HG03571 (cell line): ENCODE data around the gene CFAP97D1.

Experiments used
- ATAC-seq: cut with Tn5 transposase; IDR thresholded peaks from one replicate; pipeline ENCODE4 v1.9.1; 2021; ENCODE audit not compliant: unreplicated experiment

CFAP97D1 gene

DNA sequence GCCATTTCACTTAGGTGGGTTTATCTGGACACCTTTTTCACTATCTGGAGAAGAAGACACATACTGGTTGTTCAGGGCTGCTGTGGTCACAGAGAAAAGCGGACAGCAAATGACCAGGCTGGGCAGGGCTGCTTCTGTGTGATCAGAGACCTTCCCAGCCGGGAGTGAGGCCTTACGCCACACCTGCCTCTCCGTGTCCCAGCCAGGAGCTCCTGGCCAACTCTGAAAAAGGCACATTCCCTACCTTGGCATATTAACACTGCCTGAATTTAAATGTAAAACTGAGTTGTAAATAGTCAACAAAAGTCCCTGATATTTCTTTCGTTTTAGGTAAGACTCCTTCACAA is 12.5 kb upstream of the CFAP97D1 start:
- no peak for ATAC-seq

DNA sequence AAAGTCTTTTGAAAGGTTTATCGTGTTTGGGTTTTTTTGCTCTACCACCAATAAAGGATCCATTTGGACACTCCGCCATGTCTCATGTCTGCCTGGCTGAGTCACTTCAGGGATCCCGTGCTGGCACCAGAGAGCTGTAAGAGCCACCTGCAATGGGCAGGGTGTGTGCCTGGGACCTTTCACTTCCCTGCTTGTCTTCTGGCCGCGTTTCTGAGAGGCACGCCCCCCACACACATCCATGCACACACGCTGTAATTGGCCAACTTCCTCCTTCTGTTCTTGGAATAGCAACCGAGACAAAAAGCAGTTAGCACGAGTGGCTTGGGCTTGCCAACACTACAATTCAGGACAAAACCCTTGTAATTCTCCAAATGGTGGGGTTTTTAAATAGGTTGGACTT is 11.9 kb upstream of the CFAP97D1 start:
- no peak for ATAC-seq

DNA sequence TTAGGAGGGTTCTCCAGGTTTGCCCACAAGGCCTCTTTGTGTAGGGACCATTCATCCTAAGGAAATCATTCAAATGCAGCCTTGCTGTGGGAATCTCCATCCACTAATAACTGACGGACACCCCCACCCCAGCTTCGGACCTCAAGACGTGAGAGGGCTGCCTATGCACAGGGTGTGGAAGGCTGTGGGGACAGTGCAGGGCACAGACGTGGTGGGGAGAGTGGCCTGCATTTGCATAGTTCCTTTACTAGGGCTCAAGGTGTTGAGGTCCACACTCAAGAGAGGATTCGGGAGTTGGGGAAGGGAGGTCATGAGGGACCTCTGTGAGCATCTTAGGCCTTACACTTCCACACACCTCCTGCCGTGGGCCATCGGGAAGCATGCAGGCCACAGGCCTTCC is 11.3 kb upstream of the CFAP97D1 start:
- ATAC-seq, result no peak

DNA sequence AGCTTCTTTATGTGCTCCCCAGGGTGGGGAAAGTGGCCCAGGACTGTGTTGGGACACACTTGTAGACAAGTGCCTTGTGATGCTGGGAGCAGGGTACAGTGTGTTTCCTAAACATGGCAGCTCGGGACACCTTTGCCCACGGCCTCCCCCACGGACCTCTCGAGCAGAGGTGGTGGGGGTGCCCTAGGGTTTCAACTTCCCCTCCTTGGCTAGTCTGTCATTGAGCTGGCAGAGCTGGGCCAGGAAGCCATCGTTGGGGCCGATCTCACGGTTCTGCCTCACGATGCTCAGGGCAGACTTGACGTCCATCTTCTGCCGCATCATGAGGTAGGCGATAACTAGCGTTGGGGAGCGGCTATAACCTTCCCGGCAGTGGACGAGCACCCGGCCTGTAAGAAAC is 10.8 kb upstream of the CFAP97D1 start:
- ATAC-seq, result no peak

DNA sequence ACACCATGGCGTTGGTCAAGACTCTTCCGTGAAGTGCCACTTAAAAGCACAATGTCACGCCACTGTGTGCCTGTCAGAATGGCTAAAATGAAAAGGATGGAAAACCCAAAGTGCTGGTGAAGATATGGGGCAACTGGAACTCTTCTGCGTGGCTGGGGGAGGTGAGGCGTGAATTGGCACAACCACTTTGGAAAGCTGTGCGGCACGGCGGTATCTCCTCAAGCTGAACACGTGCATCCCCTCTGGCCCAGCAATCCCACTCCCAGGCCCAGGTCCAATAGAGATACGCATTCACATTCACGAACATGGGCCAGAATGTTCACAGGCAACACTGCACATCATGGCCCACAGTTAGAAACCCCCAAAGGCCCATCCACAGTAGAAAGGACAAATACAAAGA is 10.4 kb upstream of the CFAP97D1 start:
- ATAC-seq, result no peak

DNA sequence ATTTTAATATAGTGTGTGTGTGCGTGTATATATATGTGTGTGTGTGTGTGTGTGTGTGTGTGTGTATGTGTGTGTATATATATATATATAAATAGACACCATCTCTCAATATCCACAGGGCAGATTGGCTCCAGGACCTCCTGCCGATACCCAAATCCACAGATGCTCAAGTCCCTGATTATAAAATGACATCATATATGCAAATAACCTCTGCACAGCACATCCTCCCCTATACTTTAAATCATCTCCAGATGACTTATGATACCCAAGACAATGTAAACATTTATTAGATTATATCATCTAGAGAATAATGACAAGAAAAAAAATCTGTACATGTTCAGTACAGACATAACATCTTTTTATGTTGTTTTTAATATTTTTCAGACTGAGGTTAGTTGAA is 9.3 kb upstream of the CFAP97D1 start:
- no peak for ATAC-seq

DNA sequence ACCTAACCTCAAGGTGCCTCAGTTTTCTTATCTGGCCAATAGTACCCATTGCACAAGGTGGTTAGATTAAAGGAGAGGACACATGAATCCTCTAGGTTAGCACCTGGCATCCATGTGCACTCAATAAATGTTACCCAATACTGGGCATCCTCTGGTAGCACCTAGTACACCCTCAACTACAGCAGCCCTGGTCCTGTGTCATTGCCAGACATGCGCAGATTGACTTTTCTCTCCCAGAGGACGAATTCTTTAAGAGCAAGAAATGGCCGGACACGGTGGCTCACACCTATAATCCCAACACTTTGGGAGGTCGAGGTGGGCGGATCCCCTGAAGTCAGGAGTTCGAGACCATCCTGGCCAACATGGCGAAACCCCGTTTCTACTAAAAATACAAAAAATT is 8.8 kb upstream of the CFAP97D1 start:
- ATAC-seq, result no peak

DNA sequence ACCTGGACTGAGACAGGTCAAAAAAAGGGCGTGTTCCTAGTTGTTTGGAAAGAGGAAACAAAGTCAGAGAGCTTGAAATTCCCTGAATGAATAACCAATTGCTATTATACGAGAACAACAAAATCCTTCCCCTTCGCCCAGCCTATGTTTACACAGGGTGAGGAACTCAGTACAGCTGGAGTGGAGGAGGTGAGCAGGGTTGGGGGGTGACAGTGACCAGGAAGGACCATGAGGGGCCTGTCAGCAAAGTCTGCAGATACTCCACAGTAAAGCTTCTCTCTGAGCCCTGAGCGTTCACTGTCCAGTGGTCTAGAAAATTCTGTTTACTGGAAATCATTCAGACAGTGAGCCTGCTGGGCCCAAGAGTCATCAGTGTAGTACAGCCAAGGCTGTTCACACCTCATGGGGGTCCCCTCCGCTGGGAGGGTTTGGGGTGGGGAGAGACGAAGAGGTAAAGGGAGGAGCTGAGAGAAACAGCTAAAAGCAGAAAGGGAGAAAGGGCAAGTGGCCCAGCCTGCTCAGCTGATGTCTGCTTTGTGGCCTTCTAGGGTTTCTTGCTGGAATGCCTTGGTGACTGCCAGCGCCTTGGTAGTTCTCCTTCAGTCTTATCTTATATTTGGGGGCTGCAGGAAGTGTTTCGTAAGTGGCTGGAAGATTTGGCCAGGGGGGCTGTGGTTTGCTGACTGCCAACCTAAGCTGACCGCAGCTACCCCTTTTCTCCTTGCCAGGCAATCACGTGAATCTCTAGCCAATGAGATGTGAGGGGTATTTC is 7.2 kb upstream of the CFAP97D1 start:
- ATAC-seq, result no peak

DNA sequence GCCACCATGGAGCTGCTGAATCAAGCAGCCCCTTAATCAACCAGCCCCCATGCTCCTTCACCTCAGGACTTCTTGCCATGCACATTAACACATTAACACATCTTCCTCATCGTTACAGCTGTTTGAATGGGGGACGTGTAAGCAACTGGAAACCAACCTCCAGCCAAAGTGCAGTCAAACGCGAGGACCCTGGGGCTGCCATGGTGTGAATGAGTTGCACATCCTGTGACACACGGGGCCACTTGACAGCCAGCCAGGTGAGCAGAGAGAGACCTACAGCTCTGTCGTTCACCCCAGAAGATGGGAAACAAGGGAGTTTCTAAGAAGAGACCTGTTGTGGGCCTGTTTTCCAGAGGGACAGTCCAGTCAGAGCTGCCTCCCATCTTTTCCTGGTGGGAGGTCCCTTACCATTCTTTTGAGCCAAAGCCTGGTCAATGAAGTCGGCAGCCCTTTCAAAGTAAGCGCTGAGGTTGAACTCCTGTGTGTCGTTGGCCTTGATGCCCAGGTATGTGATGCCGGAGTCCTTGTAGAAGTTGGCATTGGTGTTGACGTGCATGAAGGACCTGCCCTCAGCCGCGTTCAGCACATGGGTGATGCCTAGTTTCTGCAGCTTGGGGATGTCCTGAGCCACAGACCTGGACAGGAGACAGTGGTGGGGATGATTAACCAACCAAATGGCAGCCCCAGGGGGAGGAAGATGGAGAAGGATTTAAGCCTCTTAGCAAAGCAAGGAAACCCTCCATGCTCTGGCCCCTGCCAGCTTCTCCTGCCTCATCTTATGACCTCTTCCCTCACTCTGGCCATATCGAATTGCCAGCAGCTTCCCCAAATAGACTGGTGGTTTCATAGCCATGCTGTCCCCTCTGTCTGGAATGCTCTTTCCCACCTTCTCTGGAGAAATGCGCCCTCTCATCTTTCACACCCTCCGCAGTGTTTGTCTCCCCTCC is 5.7 kb upstream of the CFAP97D1 start:
- no peak for ATAC-seq

DNA sequence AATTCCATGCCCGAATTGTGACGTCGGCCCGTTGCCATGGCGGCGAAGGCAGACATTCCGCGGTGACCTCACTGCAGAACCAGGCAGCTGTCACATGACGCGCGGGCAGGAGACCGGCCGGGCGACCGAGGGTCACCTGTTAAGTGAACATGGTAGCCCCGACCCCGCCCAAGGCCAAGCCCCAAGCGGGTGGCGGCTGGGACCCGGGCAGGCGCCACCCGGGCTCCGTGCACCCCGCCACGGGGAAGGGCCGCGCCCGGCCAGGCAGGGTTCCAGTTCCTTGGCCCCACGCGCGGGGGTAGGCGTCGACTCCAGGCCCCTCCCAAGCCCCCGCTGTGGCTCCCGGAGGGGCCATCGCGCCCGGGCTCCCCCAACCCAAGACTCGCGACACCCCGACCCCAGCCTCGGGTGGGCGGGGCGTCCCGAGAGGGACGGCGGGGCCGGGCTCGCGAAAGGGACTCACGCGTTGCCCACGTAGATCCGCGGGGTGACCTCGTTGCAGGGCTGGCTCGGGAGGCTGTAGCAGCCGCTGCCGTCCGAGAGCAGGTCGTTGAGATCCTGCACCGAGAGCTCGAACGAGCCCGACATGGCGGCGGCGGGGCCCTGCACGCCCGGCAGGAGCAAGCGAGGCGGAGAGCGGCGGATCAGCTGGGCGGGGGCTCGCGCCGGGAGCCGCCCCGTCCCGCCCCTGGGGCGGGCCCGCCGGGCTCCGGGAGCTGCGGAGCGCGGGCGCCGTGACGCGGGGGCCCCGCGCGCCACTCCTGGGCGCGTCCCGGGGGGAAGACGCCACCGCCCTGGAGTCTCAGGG is 1.7 kb upstream of the CFAP97D1 start, which contains the start of gene DUSP3:
TSS of gene DUSP3 (minus strand) at position 641 of the 808 bp plus-strand sequence. CDS start at position 588, 53 bp downstream.
- ATAC-seq, result peak; percentile 61

DNA sequence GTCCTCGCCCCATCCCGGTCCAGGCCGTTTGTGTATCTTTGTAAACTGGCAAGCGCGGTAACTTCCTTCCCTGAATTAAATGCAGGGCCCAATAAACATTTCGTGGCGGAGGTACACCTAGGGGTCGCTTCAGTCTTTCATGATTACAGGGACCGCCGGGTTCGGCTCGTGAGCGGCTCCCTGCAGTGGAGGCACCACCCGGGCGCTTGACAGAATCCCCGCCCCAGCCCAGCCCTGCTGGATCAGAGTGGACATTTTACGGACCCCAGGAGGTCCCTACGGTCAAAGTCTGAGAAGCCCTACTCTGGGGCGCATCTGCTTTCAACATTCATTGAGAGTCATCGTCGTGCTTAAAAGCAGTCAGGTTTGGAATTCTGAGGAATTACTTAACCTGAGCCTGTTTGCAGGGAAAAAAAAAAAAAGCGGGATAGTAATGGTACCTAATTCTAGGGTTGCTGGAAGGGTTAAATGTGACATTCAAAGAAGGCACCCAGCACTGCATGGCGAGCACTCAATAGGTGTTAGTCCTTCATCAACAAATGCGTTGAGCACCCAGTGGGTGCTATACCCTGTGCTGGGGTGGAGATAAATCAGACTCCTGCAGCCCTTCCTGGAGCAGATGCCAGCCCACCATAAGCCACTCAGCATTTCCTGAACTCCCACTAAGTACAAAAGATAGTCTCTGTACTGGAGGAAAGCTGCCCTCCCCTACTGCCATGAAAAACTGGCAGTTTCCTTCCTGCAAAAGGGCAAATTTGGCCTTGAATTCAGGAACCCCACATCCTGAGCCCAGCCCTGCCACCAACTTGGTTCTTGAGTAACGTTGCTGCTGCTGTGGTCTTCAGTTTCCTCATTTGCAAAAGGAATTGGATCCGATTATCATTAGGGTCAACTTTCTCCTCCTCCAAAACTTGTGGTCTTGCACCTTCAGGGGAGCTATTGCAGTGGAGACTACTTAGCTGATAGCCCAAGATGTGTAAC is 800 bp upstream of the CFAP97D1 start:
- no peak for ATAC-seq

DNA sequence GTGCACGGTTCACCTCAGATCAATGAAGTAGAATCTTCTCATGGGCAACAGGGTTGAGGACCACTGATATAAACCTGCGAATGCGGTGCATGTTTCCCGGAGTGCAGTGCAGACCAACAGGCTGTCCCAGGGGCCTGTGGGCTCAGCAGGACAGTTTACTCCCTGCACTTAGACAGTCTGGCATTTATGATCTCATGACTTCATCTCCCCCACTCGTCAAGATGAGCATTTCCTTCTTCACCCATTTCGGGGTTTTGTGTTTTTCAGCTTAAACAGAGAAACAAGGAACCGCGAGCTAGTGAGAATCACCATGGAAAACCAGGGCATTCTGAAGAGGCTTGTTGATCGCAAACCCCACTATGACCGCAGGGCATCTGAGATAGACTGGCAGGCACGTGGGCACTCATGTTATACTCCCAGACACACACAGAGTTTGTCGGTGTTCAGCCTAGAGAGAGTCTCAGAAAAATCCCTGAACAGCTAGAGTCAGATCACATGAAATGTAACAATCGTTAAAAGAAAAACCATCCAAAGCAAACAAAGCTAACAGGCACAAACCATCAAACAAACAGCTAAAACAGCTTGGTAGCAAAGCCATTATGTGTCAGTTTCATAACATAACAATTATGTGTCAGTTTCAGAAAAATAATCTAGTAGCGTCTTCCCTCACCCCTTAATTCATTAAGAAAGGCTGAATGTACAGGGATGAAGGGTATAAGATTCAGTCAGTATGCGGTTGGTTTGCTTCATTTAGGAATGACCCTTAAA is 2.9 kb downstream of the CFAP97D1 start:
- ATAC-seq, result no peak

DNA sequence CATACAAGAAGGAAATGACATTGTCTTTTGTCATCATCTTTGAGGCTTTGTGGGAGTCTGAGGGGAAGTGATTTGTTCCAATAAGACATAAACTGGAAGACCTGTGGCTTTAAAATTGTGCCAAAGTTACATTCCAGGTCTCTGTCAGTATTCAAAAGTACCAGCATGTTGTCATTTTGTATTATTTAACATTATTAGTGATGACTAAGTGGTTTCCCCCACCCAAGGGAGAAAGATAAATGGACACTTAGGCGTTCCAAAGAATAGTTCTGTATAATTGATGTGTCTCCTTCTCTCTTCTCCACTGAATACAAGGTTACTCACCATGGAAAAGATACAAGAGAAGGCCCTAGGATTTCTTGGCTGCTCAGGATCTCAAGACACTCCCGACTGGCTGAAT is 3.8 kb downstream of the CFAP97D1 start:
- no peak for ATAC-seq

DNA sequence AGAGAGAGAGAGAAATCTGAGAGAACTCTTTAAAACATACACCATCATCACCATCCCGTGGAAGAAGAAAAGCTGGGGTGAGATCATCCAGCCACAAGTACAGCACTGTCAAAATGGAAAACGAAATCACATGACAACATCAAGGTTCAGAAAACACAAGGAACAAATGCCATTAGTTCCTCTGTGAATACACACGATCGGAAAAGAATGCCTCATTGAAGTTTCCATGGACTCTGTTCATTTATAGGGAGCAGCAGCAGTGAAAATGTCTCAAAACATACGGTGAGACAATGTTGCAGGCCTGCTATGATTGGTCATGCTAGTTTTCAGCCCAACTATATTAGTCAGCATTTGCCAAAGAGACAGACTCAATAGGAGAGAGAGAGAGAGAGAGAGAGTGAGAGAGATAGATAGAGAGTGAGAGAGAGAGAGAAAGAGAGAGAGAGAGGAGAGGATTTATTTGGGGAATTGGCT is 4.4 kb downstream of the CFAP97D1 start:
- ATAC-seq, result no peak

DNA sequence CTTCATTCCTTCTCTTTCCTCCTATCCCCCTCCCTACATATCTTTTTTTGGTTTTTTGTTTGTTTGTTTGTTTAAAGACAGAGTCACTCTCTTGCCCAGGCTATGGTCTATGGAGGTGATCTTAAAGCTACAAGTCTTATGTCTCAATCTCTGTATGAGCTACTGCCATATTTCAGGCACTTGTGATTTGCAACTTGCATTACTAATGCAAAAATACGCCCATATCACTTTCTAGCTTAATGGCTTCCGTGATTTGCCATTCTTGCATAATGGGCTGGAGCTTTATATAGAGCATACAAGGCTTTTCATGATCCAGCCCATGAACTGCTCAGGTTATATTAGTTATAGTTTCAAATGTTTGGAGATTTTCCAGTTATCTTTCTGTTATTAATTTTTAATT is 7.5 kb downstream of the CFAP97D1 start:
- no peak for ATAC-seq

DNA sequence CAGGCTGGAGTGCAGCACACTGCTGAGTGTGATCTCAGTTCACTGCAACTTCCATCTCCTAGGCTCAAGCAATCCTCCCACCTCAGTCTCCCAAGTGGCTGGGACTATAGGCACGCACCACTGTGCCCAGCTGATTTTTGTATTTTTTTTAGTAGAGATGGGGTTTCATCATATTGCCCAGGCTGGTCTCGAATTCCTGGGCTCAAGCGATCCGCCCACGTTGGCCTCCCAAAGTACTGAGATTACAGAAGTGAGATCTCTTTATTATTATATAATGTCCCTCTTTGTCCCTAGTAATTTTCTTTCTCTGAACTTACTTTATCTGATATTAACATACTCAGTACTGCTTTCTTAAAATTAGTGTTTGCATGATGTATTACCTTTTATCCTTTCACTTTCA is 8.3 kb downstream of the CFAP97D1 start:
- ATAC-seq, result no peak

DNA sequence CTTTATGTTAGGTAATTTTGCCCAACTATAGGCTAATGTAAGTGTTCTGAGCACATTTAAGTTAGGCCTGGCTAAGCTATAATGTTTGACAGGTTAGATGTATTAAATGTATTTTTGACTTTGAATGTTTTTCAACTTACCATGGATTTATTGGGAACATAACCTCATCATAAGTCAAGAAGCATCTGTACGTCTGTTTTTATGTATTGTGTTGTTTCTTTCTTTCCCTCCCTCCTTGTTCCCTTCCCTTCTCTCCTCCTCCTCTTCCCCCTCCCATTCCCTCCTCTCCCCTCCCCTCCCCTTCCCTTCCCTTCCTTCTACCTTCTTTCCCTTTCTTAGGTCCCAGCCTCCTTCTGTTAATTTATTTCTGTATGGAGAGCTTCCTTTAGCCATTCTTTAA is 9.2 kb downstream of the CFAP97D1 start:
- ATAC-seq, result no peak

DNA sequence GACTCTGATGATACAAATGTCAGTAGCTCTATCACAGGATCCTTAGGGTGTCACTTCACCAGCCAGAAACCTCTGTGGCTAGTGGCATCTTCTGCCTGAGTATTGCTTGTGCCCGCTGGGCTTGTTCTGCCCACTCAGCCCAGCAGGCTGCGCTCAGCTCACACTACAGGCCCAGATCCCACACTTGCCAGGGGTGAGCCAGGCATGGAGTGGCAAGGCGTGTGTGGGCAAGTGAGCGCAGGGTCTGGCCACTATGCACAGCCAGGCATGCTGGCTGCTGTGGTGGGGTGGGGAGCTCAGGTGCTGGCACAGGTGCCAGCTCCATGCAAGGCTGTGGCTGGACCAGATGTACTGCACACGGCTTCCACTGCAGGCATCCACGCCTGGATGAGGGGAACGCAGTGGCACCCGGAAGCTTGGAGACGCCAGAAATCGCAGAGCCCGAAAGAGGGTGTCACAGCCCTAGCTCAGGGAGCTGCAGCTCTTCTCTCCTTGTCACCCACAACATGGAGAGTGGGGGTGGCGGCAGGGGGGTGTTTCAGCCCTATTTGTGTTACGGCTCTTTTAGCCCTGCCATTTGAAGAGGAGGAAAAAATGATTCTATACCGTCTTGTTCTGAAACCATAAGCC is 10.2 kb downstream of the CFAP97D1 start:
- ATAC-seq, result no peak

DNA sequence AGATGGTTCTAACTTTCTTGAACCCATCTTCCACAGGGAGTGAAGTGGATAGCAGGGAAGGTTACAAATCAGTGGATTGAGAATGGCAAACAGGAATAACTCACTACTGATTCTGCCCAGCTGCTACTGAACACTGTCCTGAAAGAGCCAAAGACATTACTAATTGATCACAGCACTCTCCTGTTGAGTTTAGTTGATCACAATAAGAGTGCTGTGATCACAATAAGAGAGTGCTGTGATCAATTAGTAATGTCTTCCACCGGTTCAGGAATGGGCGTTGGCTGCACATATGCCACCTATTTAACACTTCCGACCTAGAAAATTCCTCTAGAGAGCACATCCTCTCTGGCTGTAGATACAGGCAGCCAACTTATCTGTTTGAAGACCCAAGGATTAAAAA is 11.4 kb downstream of the CFAP97D1 start:
- no peak for ATAC-seq
